Suppressor macrophage (primary cell): ENCODE measurements around the gene DIDO1.

Experiments
- DNase-seq, 4 experiments: peaks; one replicate each; pipeline ENCODE4 v3.0.0-alpha.2; 2020 to 2022

The DIDO1 gene

GRCh38 chr20:62950741-62951140 lies 24.4 kb upstream of the DIDO1 start:
- DNase-seq = no peak

GRCh38 chr20:62949962-62950361 lies 23.7 kb upstream of the DIDO1 start:
- peak; percentile 29 to 60 (median 50) for DNase-seq

- DNase-seq = peak in 1 of 4 experiments; percentile 0
Measured at GRCh38 chr20:62949153-62949821, 23.0 kb upstream of the DIDO1 start.

- peak in 1 of 4 experiments; percentile 1 for DNase-seq
Measured at GRCh38 chr20:62947532-62948300, 21.4 kb upstream of the DIDO1 start.

GRCh38 chr20:62946918-62947317 lies 20.6 kb upstream of the DIDO1 start:
- peak in 1 of 4 experiments; percentile 1 for DNase-seq

GRCh38 chr20:62945771-62946339 lies 19.6 kb upstream of the DIDO1 start:
- DNase-seq = no peak

- no peak for DNase-seq
Measured at GRCh38 chr20:62944746-62945145, 18.4 kb upstream of the DIDO1 start.

- peak in 1 of 4 experiments; percentile 0 for DNase-seq
Measured at GRCh38 chr20:62944184-62944583, 17.9 kb upstream of the DIDO1 start.

GRCh38 chr20:62943396-62943795 lies 17.1 kb upstream of the DIDO1 start:
- DNase-seq = no peak

- no peak for DNase-seq
Measured at GRCh38 chr20:62942456-62942855, 16.2 kb upstream of the DIDO1 start.

- DNase-seq = no peak
Measured at GRCh38 chr20:62941792-62942191, 15.5 kb upstream of the DIDO1 start.

GRCh38 chr20:62940875-62941274 lies 14.6 kb upstream of the DIDO1 start:
- DNase-seq = no peak

GRCh38 chr20:62938105-62938888 lies 12.0 kb upstream of the DIDO1 start, which contains the start of gene GID8:
TSS of gene GID8 (plus strand) at chr20:62938147. CDS start at chr20:62941503, 3,356 bp downstream.
- DNase-seq = peak; percentile 72 to 82 (median 75)

- peak; percentile 98 to 99 (median 99) for DNase-seq
Measured at GRCh38 chr20:62937268-62938104, 11.2 kb upstream of the DIDO1 start.

- DNase-seq = no peak
Measured at GRCh38 chr20:62935968-62936585, 9.8 kb upstream of the DIDO1 start.

GRCh38 chr20:62935204-62935967 lies 9.1 kb upstream of the DIDO1 start:
- no peak for DNase-seq

GRCh38 chr20:62933966-62934365 lies 7.7 kb upstream of the DIDO1 start:
- DNase-seq = no peak

- no peak for DNase-seq
Measured at GRCh38 chr20:62931464-62931863, 5.2 kb upstream of the DIDO1 start.

GRCh38 chr20:62929051-62929538 lies 2.8 kb upstream of the DIDO1 start:
- DNase-seq = peak; percentile 67 to 82 (median 78)

- peak in 3 of 4 experiments; percentile 27 to 46 (median 36) for DNase-seq
Measured at GRCh38 chr20:62928246-62928939, 2.1 kb upstream of the DIDO1 start.
